Measurements from ENCODE around the gene ABCA7. TPM values are rescaled to one million over a fixed set of nuclear protein-coding genes. Genes with fewer than 3 reads are reported as not detected.

ABCA7 gene
- total and polyA plus RNA-seq, 2 experiments from 2014 or later = 2.1 to 2.6 TPM

DNA sequence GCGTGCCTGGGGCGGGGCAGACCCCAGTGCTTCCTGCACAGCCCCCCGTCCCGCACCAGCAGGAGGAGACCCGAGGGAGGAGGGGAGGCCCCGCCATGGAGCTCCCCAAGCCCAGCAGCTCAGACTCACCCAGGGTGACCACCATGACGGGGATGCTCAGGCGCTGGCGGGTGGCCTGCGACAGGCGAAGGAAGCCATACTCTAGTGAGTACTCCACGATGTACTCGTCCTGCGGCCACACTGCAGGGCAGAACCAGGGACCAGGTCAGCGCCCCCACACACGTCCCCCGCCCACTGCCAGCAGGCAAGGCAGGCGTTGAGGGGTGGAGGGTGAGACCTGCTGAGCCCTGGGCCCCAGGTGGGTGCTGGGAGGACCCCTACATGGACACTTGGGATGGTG, 27.6 kb upstream of the ABCA7 start:
- Histone ChIP-seq H2AFZ (no peak overlapping the region), H3K27ac (no peak overlapping the region), H3K36me3 (ENCODE audit: low read depth) (no peaks in the 10 kb centered on the region), H3K4me3 (no peak overlapping the region), H3K9me2 (ENCODE audit: insufficient read depth) (no peaks in the 10 kb centered on the region), H3K9me3 (ENCODE audit: low read depth) (no peaks in the 10 kb centered on the region), H3K79me2 (ENCODE audit: insufficient read depth) (peaks cover 56% of the 10 kb centered on the region), H3K27me3 (replicated peaks; ENCODE audit: insufficient read depth) (no peaks in the 10 kb centered on the region), H4K20me1 (ENCODE audit: insufficient read depth) (no peaks in the 10 kb centered on the region; the same call in 1 of the 2 replicates), H3K4me1 (ENCODE audit: insufficient read depth) (peaks cover 14% of the 10 kb centered on the region), H3F3A (ENCODE audit: insufficient read depth) (no peaks in the 10 kb centered on the region), H3K9ac (no peak overlapping the region), H3K4me2 (ENCODE audit: unreplicated experiment) (no peak overlapping the region)
- DNase-seq = no peak
- in situ Hi-C loops (cut with MboI) = no loop called here
- whole genome bisulfite sequencing, 2 experiments (ENCODE audit: low coverage in 1 of 2, low lambda C conversion rate in 2 of 2, missing lambda C conversion rate in 2 of 2) = 89 to 96% methylated on average over 11 to 17 of the region's 18 CpGs
- TF ChIP-seq EZH2phosphoT487 (IDR thresholded peaks at IDR 0.05; ENCODE audit: insufficient read depth, low read depth) (no peak), EZH2 (IDR thresholded peaks at IDR 0.05; ENCODE audit: insufficient read depth, poor library complexity, severe bottlenecking) (no peak)

DNA sequence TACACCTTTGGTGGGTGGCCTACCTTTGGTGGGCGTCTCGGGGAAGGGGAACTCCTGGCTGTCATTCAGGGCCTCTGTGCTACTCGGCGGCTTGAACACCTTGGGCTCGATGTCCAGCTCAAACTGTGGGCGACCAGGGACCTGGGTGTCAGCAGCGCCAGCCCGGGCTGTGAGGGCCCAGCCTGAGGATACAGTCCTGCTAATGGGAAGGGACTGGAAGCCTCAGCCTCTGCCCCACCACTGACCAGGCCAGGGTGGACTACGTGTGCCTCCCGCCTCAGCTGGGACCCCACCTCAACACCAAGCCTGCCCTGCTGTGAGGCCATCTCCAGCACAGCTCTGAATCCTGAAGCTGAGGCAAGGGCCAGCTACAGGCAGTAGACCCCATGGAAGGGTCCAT, 26.7 kb upstream of the ABCA7 start:
- no peak for DNase-seq
- no peaks in the 10 kb centered on the region; the same call in 1 of the 2 replicates for H4K20me1 ChIP-seq (ENCODE audit: insufficient read depth)
- 90 to 92% methylated on average over 10 of the region's 10 CpGs for WGBS, 2 experiments (ENCODE audit: low coverage in 1 of 2, low lambda C conversion rate in 2 of 2, missing lambda C conversion rate in 2 of 2)
- H3F3A ChIP-seq (ENCODE audit: insufficient read depth) = no peaks in the 10 kb centered on the region
- peaks cover 22% of the 10 kb centered on the region for H3K4me1 ChIP-seq (ENCODE audit: insufficient read depth)
- H2AFZ ChIP-seq = no peak overlapping the region
- H3K4me2 ChIP-seq (ENCODE audit: unreplicated experiment) = no peak overlapping the region
- H3K27me3 ChIP-seq (replicated peaks; ENCODE audit: insufficient read depth) = no peaks in the 10 kb centered on the region
- peaks cover 65% of the 10 kb centered on the region for H3K79me2 ChIP-seq (ENCODE audit: insufficient read depth)
- H3K9ac ChIP-seq = no peak overlapping the region
- no peak for TF ChIP-seq EZH2 (IDR thresholded peaks at IDR 0.05; ENCODE audit: insufficient read depth, poor library complexity, severe bottlenecking)
- no peak for TF ChIP-seq EZH2phosphoT487 (IDR thresholded peaks at IDR 0.05; ENCODE audit: insufficient read depth, low read depth)
- no peaks in the 10 kb centered on the region for H3K36me3 ChIP-seq (ENCODE audit: low read depth)
- in situ Hi-C loops (cut with MboI) = no loop called here
- no peak overlapping the region for H3K4me3 ChIP-seq
- H3K9me2 ChIP-seq (ENCODE audit: insufficient read depth) = no peaks in the 10 kb centered on the region
- no peaks in the 10 kb centered on the region for H3K9me3 ChIP-seq (ENCODE audit: low read depth)
- H3K27ac ChIP-seq = no peak overlapping the region

DNA sequence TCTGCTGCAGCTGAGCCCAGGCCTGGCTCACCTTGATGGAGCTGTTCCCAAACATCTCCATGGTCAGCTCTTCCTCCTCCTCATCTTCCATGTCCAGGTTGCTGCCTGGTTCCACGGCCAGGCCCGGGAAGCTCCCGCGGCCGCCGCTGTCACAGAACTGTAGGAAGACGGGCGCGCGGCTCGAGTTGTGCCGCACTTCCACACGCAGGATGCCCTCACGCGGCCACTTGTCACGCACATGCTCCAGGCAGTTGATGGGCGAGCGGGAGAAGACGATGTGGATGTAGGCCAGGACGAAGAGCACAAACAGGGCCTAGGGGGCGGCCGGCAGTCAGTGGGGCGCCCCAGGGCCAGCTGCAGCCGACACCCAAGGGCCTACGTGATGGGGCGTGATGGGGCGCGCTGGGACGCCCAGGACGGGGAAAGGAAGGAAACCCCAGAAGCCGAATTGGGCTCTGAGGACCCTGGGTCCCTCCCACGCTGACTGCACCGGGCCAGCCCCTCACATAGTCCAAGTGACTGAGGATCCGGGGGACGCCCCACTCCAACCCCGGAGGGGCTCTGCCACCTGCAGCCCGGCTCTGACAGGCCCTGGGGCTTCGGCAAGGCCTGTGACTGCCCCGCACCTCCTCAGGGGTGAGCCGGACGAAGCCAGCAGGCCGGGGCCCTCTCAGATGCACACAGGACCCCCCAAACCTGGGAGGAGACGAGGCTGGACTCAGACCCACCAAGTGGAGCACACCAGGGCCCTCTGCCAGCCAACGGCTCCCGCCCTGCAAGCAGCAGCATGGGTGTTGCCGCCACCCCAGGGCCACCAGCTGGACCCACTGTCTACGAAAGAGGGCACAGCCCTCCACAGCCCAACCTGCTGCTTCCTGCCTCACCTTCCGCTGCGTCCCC, 25.5 kb upstream of the ABCA7 start:
- Histone ChIP-seq H3K79me2 (ENCODE audit: insufficient read depth) (peaks cover 77% of the 10 kb centered on the region), H3K9ac (no peak overlapping the region), H3K4me3 (no peak overlapping the region), H3K36me3 (ENCODE audit: low read depth) (no peaks in the 10 kb centered on the region), H3K4me2 (ENCODE audit: unreplicated experiment) (no peak overlapping the region), H3K27ac (no peak overlapping the region), H3F3A (ENCODE audit: insufficient read depth) (no peaks in the 10 kb centered on the region), H3K27me3 (replicated peaks; ENCODE audit: insufficient read depth) (no peaks in the 10 kb centered on the region), H3K4me1 (ENCODE audit: insufficient read depth) (peaks cover 33% of the 10 kb centered on the region), H4K20me1 (ENCODE audit: insufficient read depth) (no peaks in the 10 kb centered on the region; the same call in 1 of the 2 replicates), H3K9me3 (ENCODE audit: low read depth) (no peaks in the 10 kb centered on the region), H2AFZ (no peak overlapping the region), H3K9me2 (ENCODE audit: insufficient read depth) (no peaks in the 10 kb centered on the region)
- WGBS, 2 experiments (ENCODE audit: low coverage in 1 of 2, low lambda C conversion rate in 2 of 2, missing lambda C conversion rate in 2 of 2) = 96 to 97% methylated on average over 39 to 49 of the region's 49 CpGs
- TF ChIP-seq EZH2phosphoT487 (IDR thresholded peaks at IDR 0.05; ENCODE audit: insufficient read depth, low read depth) (no peak), EZH2 (IDR thresholded peaks at IDR 0.05; ENCODE audit: insufficient read depth, poor library complexity, severe bottlenecking) (no peak)
- in situ Hi-C loops (cut with MboI) = no loop called here
- DNase-seq = no peak

DNA sequence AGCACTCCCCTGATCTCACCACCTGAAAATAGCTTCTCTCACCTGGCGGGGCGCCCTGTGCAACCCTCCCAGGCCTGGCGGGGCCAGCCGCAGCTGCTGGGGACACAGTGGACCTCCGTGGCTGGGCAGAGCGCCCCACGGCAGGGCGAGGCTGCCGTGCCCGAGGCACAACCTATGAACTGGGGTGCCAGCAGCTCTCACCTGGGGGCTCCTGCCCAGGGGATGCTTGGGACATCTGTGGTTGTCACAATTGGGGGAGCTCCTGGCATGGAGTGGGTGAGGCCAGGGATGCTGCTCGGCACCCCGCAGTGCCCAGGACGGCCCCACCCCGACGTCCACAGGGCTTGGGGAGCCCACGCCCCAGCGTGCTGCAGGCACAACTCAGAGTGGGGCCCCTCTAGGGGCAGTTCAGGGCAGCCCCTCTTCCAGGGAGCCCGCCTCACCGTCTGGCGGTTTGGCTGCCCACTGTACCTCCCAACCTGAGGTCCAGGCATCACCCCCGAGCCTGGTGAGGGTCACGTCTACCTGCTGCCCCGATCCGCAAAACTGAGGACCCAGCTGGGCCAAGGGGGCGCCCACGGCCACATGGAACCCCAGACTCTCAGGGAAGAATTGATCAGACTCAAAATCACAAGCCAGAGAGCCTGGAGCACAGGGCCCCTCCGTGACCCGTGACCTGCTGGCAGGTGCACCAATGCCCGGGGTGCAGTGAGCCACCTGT, 24.7 kb upstream of the ABCA7 start:
- in situ Hi-C loops (cut with MboI) = no loop called here
- H3K4me1 ChIP-seq (ENCODE audit: insufficient read depth) = peaks cover 33% of the 10 kb centered on the region
- no peaks in the 10 kb centered on the region for H3K9me2 ChIP-seq (ENCODE audit: insufficient read depth)
- H3K4me2 ChIP-seq (ENCODE audit: unreplicated experiment) = no peak overlapping the region
- 0 out of 2 replicates have a peak overlapping the region, but pooled peaks have one; percentile 49 for H3K9ac ChIP-seq
- H3K27me3 ChIP-seq (replicated peaks; ENCODE audit: insufficient read depth) = no peaks in the 10 kb centered on the region
- H3K9me3 ChIP-seq (ENCODE audit: low read depth) = no peaks in the 10 kb centered on the region
- H3F3A ChIP-seq (ENCODE audit: insufficient read depth) = no peaks in the 10 kb centered on the region
- H3K36me3 ChIP-seq (ENCODE audit: low read depth) = no peaks in the 10 kb centered on the region
- no peak overlapping the region for H2AFZ ChIP-seq
- H4K20me1 ChIP-seq (ENCODE audit: insufficient read depth) = no peaks in the 10 kb centered on the region; the same call in 1 of the 2 replicates
- peaks cover 85% of the 10 kb centered on the region for H3K79me2 ChIP-seq (ENCODE audit: insufficient read depth)
- H3K27ac ChIP-seq = no peak overlapping the region
- no peak overlapping the region for H3K4me3 ChIP-seq
- TF ChIP-seq EZH2 (IDR thresholded peaks at IDR 0.05; ENCODE audit: insufficient read depth, poor library complexity, severe bottlenecking) = no peak
- no peak for TF ChIP-seq EZH2phosphoT487 (IDR thresholded peaks at IDR 0.05; ENCODE audit: insufficient read depth, low read depth)
- WGBS, 2 experiments (ENCODE audit: low coverage in 1 of 2, low lambda C conversion rate in 2 of 2, missing lambda C conversion rate in 2 of 2) = 90 to 91% methylated on average over 26 to 29 of the region's 29 CpGs
- no peak for DNase-seq
